Breast epithelium (tissue), 4 donors: Measurements from ENCODE around the gene THRA. TPM values are rescaled to one million over a fixed set of nuclear protein-coding genes. Genes with fewer than 3 reads are reported as not detected.
A peak's percentile ranks its signal among the peaks of the same experiment; 100 is the strongest.

ENCODE experiments used
- DNase-seq, 2 donors: peaks; one replicate each; pipeline ENCODE4 v3.0.0-alpha.2; 2019; ENCODE audit warnings: low spot score in 2 of 2
- H3K27ac ChIP-seq, 2 donors: fragments of 200-600 bp; sonication (generic) in 1 of 2; one replicate each; pipeline ENCODE4 v1.5.1; 2016 to 2019; ENCODE audit warnings: mild to moderate bottlenecking in 1 of 2
- H3K27me3 ChIP-seq, 2 donors: fragments of 200-600 bp; sonication (generic) in 1 of 2; one replicate each; pipeline versions ENCODE4 v1.5.1 to v1.6.0; 2017 to 2019; ENCODE audit warnings: control low read depth in 1 of 2, mild to moderate bottlenecking in 1 of 2
- H3K36me3 ChIP-seq: fragments of 200-600 bp; one replicate; pipeline ENCODE4 v1.5.1; 2019
- H3K4me1 ChIP-seq, 2 donors: fragments of 200-600 bp; sonication (generic); one replicate each; pipeline ENCODE4 v1.5.1; 2016 to 2019; ENCODE audit warnings: control low read depth in 1 of 2
- H3K4me3 ChIP-seq, 3 donors: fragments of 200-600 bp; sonication (generic); 1 replicate in 2 of 3; 2 replicates in 1 of 3; pipeline ENCODE4 v1.5.1; 2016 to 2019; ENCODE audit warnings: mild to moderate bottlenecking in 3 of 3, moderate library complexity in 2 of 3
- H3K9me3 ChIP-seq, 2 donors: fragments of 200-600 bp; sonication (generic) in 1 of 2; one replicate each; pipeline ENCODE4 v1.5.1; 2016 to 2019; ENCODE audit warnings: control low read depth in 1 of 2
- POLR2A ChIP-seq: fragments of 450-650 bp; IDR thresholded peaks from one replicate; pipeline ENCODE4 v1.6.1; 2016; ENCODE audit warnings: antibody characterized with exemption, mild to moderate bottlenecking, moderate library complexity
- POLR2AphosphoS5 ChIP-seq, 3 donors: sonication (generic); formaldehyde crosslinking; IDR thresholded peaks; one replicate each; pipeline ENCODE4 v1.6.1; 2017; ENCODE audit warnings: antibody characterized with exemption in 3 of 3
- intact Hi-C: fragments of 100-400 bp; cut with DNase I; formaldehyde crosslinking; loops from one replicate; pipeline ENCODE4 v1.15.1; 2023; ENCODE audit warnings: low total_unique reads
- total RNA-seq, 3 donors: library from RNA; depleted of rRNA; stranded (reverse); fragments of >200 nt; gene quantifications; one replicate each; pipeline ENCODE4 v1.1.0, GENCODE V29; 2016
- TF ChIP-seq, protein P1 (sequence below), 3 donors: fragments of 450-650 bp; IDR thresholded peaks; one replicate each; pipeline ENCODE4 v1.5.1; 2016 to 2017; ENCODE audit warnings: antibody characterized with exemption in 3 of 3, mild to moderate bottlenecking in 3 of 3, moderate library complexity in 3 of 3

THRA gene
- total RNA-seq, 3 donors from 2014 or later = 41.6 to 61.0 (median 48.1) TPM

DNA sequence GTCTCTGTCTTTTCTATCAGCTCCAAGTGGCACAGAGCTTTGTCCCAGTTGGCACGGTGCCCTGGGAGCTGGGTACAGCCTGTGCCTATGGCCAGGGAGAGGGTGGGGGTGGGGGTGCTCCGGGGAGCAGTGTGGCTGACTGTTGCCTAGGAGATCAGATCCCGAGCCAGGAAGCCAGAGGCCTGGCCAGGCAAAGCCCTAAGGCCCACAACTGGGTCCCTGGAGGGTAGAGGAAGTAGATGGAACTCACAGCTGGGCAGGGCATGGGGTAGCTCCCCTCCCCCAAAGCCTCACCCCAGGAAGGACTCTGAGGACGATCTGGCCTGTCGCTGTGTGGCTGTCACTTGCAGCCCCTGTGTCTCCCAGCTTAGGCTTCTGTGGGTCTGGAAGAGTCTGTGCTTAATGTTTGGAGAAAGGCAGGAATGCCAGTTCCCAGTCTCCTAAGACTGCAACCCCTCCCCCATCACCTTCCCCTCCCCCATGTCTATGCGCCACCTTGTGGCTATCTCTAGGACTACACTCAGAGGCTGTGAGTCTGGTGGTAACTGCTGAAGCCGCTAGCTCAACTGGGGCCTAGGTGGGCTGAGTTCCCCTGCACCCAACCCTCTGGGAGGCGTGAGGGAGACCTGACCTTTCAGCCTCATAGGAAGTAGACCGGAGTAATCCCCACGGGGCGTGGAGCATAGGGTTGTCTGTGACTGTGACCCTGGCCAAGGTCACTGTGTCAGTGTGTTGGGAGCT, 12.6 kb downstream of the THRA start:
- DNase-seq = peak; percentile 84 to 89

DNA sequence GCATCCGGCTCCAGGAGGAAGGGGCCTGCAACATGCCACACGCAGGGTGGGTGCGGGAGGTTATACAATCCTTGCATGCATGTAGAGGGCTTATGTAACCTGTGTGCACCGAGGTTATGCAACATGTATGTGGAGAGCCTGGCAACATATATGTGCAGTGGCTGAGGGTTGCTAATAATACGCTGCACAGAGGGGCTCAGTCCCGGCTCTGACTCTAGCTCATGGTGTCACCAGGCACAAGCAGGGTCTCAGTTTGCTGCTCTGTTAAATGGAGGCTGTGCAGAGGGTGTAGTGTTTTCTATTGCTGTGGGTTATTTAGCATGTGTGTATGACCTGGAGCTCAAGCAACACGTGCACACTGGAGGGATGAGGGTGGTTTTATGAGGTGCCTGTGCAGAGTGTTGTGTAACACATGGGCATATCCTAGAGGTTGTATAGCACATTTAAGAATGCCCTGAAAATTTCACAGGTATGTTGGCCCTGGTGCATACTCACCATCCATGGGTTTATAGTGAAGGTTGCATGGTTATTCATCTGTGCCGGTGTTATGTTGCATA, 13.3 kb downstream of the THRA start:
- H3K36me3 ChIP-seq = no peaks in the 10 kb centered on the region
- no peaks in the 10 kb centered on the region for H3K27me3 ChIP-seq
- H3K4me3 ChIP-seq = peak overlapping the region in 1 of 3 donors; percentile 13
- intact Hi-C loops = no loop called here
- no peaks in the 10 kb centered on the region for H3K9me3 ChIP-seq
- no peak for TF ChIP-seq POLR2A
- TF ChIP-seq, protein P1, sequence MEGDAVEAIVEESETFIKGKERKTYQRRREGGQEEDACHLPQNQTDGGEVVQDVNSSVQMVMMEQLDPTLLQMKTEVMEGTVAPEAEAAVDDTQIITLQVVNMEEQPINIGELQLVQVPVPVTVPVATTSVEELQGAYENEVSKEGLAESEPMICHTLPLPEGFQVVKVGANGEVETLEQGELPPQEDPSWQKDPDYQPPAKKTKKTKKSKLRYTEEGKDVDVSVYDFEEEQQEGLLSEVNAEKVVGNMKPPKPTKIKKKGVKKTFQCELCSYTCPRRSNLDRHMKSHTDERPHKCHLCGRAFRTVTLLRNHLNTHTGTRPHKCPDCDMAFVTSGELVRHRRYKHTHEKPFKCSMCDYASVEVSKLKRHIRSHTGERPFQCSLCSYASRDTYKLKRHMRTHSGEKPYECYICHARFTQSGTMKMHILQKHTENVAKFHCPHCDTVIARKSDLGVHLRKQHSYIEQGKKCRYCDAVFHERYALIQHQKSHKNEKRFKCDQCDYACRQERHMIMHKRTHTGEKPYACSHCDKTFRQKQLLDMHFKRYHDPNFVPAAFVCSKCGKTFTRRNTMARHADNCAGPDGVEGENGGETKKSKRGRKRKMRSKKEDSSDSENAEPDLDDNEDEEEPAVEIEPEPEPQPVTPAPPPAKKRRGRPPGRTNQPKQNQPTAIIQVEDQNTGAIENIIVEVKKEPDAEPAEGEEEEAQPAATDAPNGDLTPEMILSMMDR (IDR thresholded peaks at IDR 0.05) = no peak
- no peak for TF ChIP-seq POLR2AphosphoS5 (IDR thresholded peaks at IDR 0.05)
- H3K4me1 ChIP-seq = peaks cover 41 to 57% of the 10 kb centered on the region in 2 donors
- peak overlapping the region; percentile 94 to 96 for H3K27ac ChIP-seq
- no peak for DNase-seq

More for the DNA sequence above, 12.6 kb downstream of the THRA start:
- Histone ChIP-seq H3K27ac (peak overlapping the region; percentile 94 to 96), H3K9me3 (no peaks in the 10 kb centered on the region), H3K27me3 (no peaks in the 10 kb centered on the region), H3K36me3 (no peaks in the 10 kb centered on the region), H3K4me1 (peaks cover 48 to 63% of the 10 kb centered on the region in 2 donors), H3K4me3 (peak overlapping the region in 2 of 3 donors; percentile 13 to 15)
- TF ChIP-seq, protein P1 (IDR thresholded peaks at IDR 0.05) = peak; percentile 75 to 98 (median 91)
- TF ChIP-seq POLR2A = no peak
- peak; percentile 13 to 21 (median 19) for TF ChIP-seq POLR2AphosphoS5 (IDR thresholded peaks at IDR 0.05)
- intact Hi-C loops = no loop called here

- TF ChIP-seq POLR2A (no peak), POLR2AphosphoS5 (IDR thresholded peaks at IDR 0.05) (no peak)
- TF ChIP-seq, protein P1 (IDR thresholded peaks at IDR 0.05) = no peak
- Histone ChIP-seq H3K36me3 (no peaks in the 10 kb centered on the region), H3K4me3 (no peak overlapping the region), H3K4me1 (peaks cover 38 to 51% of the 10 kb centered on the region in 2 donors), H3K27ac (peak overlapping the region; percentile 94 to 96), H3K9me3 (no peaks in the 10 kb centered on the region), H3K27me3 (no peaks in the 10 kb centered on the region)
- intact Hi-C loops = no loop called here
- no peak for DNase-seq
Measured at GRCh38 chr17:40076591-40076990, 13.8 kb downstream of the THRA start.

GRCh38 chr17:40079545-40079944, 16.8 kb downstream of the THRA start:
- no peak for DNase-seq
- peak overlapping the region in 1 of 2 donors; percentile 15 for H3K27ac ChIP-seq
- H3K36me3 ChIP-seq = no peaks in the 10 kb centered on the region
- no peak overlapping the region for H3K4me3 ChIP-seq
- TF ChIP-seq POLR2AphosphoS5 (IDR thresholded peaks at IDR 0.05) = no peak
- TF ChIP-seq, protein P1 (IDR thresholded peaks at IDR 0.05) = no peak
- TF ChIP-seq POLR2A = no peak
- H3K4me1 ChIP-seq = peaks cover 12 to 21% of the 10 kb centered on the region in 2 donors
- intact Hi-C loops = no loop called here
- no peaks in the 10 kb centered on the region for H3K27me3 ChIP-seq
- H3K9me3 ChIP-seq = no peaks in the 10 kb centered on the region

GRCh38 chr17:40084477-40084876, 21.7 kb downstream of the THRA start:
- TF ChIP-seq POLR2A (no peak), POLR2AphosphoS5 (IDR thresholded peaks at IDR 0.05) (no peak)
- intact Hi-C loops = no loop called here
- H3K36me3 ChIP-seq = peaks cover 5% of the 10 kb centered on the region
- no peaks in the 10 kb centered on the region for H3K4me1 ChIP-seq
- H3K4me3 ChIP-seq = no peak overlapping the region
- H3K27me3 ChIP-seq = no peaks in the 10 kb centered on the region
- no peaks in the 10 kb centered on the region for H3K9me3 ChIP-seq
- H3K27ac ChIP-seq = peak overlapping the region in 1 of 2 donors; percentile 25
- DNase-seq = no peak
